IMR-90 (cell line): ENCODE data around the gene CTBP2. TPM values are rescaled to one million over a fixed set of nuclear protein-coding genes. Genes with fewer than 3 reads are reported as not detected.

Experiments used
- ATAC-seq: fragments of 200-7000 bp; cut with Tn5 transposase; 2 replicates; pipeline ENCODE4 v1.9.1; 2020; ENCODE audit warnings: low read depth, mild to moderate bottlenecking, moderate library complexity
- BruUV-seq: library from RNA; stranded (reverse); fragments of 400-500 nt; replicated peaks from 2 replicates; lab custom pipeline; 2021; lab: Mats Ljungman, UMichigan
- CTCF ChIA-PET: fragments of 300-600 bp; formaldehyde crosslinking; extraction: SDS; loops from one replicate; lab custom pipeline; 2021; ENCODE audit warnings: antibody characterized with exemption; lab: Yijun Ruan, JAX
- POLR2A ChIA-PET: fragments of 300-600 bp; sonication (Branson Sonifier 250); formaldehyde crosslinking; loops from one replicate; lab custom pipeline; 2022; ENCODE audit warnings: antibody characterized with exemption; ENCODE audit not compliant: unreplicated experiment; lab: Charles Lee
- DNase-seq: peaks from one replicate; pipeline ENCODE4 v3.0.0; 2013
- H2AFZ ChIP-seq: replicated peaks from 2 replicates; pipeline ENCODE3; 2013; ENCODE audit warnings: low read length, mild to moderate bottlenecking; ENCODE audit not compliant: poor library complexity
- H2AK5ac ChIP-seq: 2 replicates; pipeline ENCODE4 v1.6.1; 2013; ENCODE audit warnings: low read depth, low read length, inconsistent platforms
- H2AK9ac ChIP-seq: replicated peaks from 2 replicates; pipeline ENCODE3; 2013; ENCODE audit warnings: mild to moderate bottlenecking, low read depth, low read length, moderate library complexity; ENCODE audit not compliant: poor library complexity
- H2BK120ac ChIP-seq: 2 replicates; pipeline ENCODE4 v1.6.1; 2013; ENCODE audit warnings: low read depth, low read length, inconsistent platforms
- H2BK15ac ChIP-seq: 3 replicates; pipeline ENCODE4 v1.6.1; 2013; ENCODE audit warnings: low read depth, low read length, inconsistent platforms
- H2BK20ac ChIP-seq: 2 replicates; pipeline ENCODE4 v1.6.1; 2013; ENCODE audit warnings: low read depth, mild to moderate bottlenecking, inconsistent platforms, low read length, moderate library complexity
- H2BK5ac ChIP-seq: 2 replicates; pipeline ENCODE4 v1.6.1; 2013; ENCODE audit warnings: mild to moderate bottlenecking, low read depth, low read length, inconsistent platforms; ENCODE audit not compliant: poor library complexity, severe bottlenecking
- H3K14ac ChIP-seq: replicated peaks from 2 replicates; pipeline ENCODE4 v1.6.1; 2013; ENCODE audit warnings: low read depth, low read length, inconsistent platforms
- H3K18ac ChIP-seq: 2 replicates; pipeline ENCODE4 v1.6.1; 2013; ENCODE audit warnings: low read depth, low read length, control low read depth
- H3K23ac ChIP-seq: 2 replicates; pipeline ENCODE4 v1.6.1; 2013; ENCODE audit warnings: low read depth, low read length, inconsistent platforms
- H3K27ac ChIP-seq: 2 replicates; pipeline ENCODE4 v1.5.1; 2013; ENCODE audit warnings: mild to moderate bottlenecking, control low read depth, low read length; ENCODE audit not compliant: insufficient read depth
- H3K27me3 ChIP-seq: 2 replicates; pipeline ENCODE4 v1.6.1; 2013; ENCODE audit warnings: low read length; ENCODE audit not compliant: control insufficient read depth, insufficient read depth
- H3K36me3 ChIP-seq: 2 replicates; pipeline ENCODE4 v1.6.1; 2013; ENCODE audit warnings: low read length, mixed read lengths; ENCODE audit not compliant: control insufficient read depth, insufficient read depth
- H3K4ac ChIP-seq: 2 replicates; pipeline ENCODE4 v1.6.1; 2013; ENCODE audit warnings: low read depth, low read length, inconsistent platforms
- H3K4me1 ChIP-seq: 2 replicates; pipeline ENCODE4 v1.6.1; 2013; ENCODE audit warnings: low read length, mixed read lengths; ENCODE audit not compliant: control insufficient read depth, insufficient read depth
- H3K4me2 ChIP-seq: 2 replicates; pipeline ENCODE4 v1.6.1; 2013; ENCODE audit warnings: low read depth, mild to moderate bottlenecking, control low read depth, low read length, moderate library complexity
- H3K4me3 ChIP-seq: 2 replicates; pipeline ENCODE4 v1.5.1; 2013; ENCODE audit warnings: low read depth, mild to moderate bottlenecking, control low read depth, low read length, moderate library complexity; ENCODE audit not compliant: insufficient read depth
- H3K56ac ChIP-seq: 2 replicates; pipeline ENCODE4 v1.6.1; 2013; ENCODE audit warnings: low read length, inconsistent platforms; ENCODE audit not compliant: insufficient read depth; ENCODE audit errors: extremely low read depth
- H3K79me1 ChIP-seq, 2 experiments: 2 replicates each; pipeline ENCODE4 v1.6.1; 2013; ENCODE audit warnings: low read length in 2 of 2, inconsistent platforms in 1 of 2, low read depth in 1 of 2
- H3K9ac ChIP-seq: 2 replicates; pipeline ENCODE4 v1.6.1; 2013; ENCODE audit warnings: low read depth, low read length, control low read depth
- H3K9me1 ChIP-seq: 2 replicates; pipeline ENCODE4 v1.6.1; 2013; ENCODE audit warnings: low read length, inconsistent platforms; ENCODE audit not compliant: insufficient read depth
- H3K9me3 ChIP-seq: 2 replicates; pipeline ENCODE4 v1.6.1; 2013; ENCODE audit warnings: low read length; ENCODE audit not compliant: control insufficient read depth, insufficient read depth
- H4K20me1 ChIP-seq: 2 replicates; pipeline ENCODE4 v1.6.1; 2013; ENCODE audit warnings: low read length, inconsistent platforms; ENCODE audit not compliant: insufficient read depth
- H4K5ac ChIP-seq: 2 replicates; pipeline ENCODE4 v1.6.1; 2013; ENCODE audit warnings: mild to moderate bottlenecking, low read depth, low read length, control low read depth
- H4K8ac ChIP-seq, 2 experiments: 2 replicates each; pipeline ENCODE4 v1.6.1; 2013; ENCODE audit warnings: low read depth in 2 of 2, low read length in 2 of 2, control low read depth in 1 of 2, inconsistent platforms in 1 of 2
- H4K91ac ChIP-seq: 2 replicates; pipeline ENCODE4 v1.6.1; 2013; ENCODE audit warnings: low read depth, low read length, inconsistent platforms; ENCODE audit not compliant: insufficient read depth
- CTCF ChIP-seq: conservative IDR thresholded peaks from 2 replicates; pipeline ENCODE4 v1.5.1; 2012; ENCODE audit warnings: mild to moderate bottlenecking, low read depth, low read length, improper control_type of control experiment
- FOS ChIP-seq: fragments of 150-350 bp; IDR thresholded peaks from 2 replicates; pipeline ENCODE4 v1.6.1; 2016; ENCODE audit warnings: low read depth, low read length
- NFE2L2 ChIP-seq: fragments of 150-350 bp; IDR thresholded peaks from 2 replicates; pipeline ENCODE4 v1.6.1; 2016; ENCODE audit warnings: low read depth, mild to moderate bottlenecking, low read length
- POLR2A ChIP-seq: IDR thresholded peaks from 2 replicates; pipeline ENCODE4 v1.6.1; 2012; ENCODE audit warnings: mild to moderate bottlenecking, low read depth, low read length
- RAD21 ChIP-seq: IDR thresholded peaks from 2 replicates; pipeline ENCODE4 v1.6.1; 2012; ENCODE audit warnings: low read length, improper control_type of control experiment
- RCOR1 ChIP-seq: IDR thresholded peaks from 2 replicates; pipeline ENCODE4 v1.6.1; 2012; ENCODE audit warnings: mild to moderate bottlenecking, low read length, improper control_type of control experiment; ENCODE audit not compliant: insufficient replicate concordance
- RFX5 ChIP-seq: IDR thresholded peaks from 2 replicates; pipeline ENCODE4 v1.8.0; 2012; ENCODE audit warnings: low read depth, mild to moderate bottlenecking, low read length, moderate library complexity
- SMC3 ChIP-seq: fragments of 150-350 bp; IDR thresholded peaks from 2 replicates; pipeline ENCODE4 v1.6.1; 2016; ENCODE audit warnings: low read depth, mild to moderate bottlenecking, antibody characterized with exemption, low read length, moderate library complexity
- USF2 ChIP-seq: fragments of 150-350 bp; IDR thresholded peaks from 2 replicates; pipeline ENCODE4 v1.6.1; 2017; ENCODE audit warnings: mild to moderate bottlenecking, antibody characterized with exemption, low read length, low read depth
- WGBS, 2 experiments: methylation state at CpG; one replicate each; pipeline versions ENCODE4 v1.1.5 to v1.1.7; 2013; ENCODE audit warnings: missing lambda C conversion rate in 2 of 2; ENCODE audit not compliant: insufficient read length in 1 of 2; ENCODE audit errors: extremely low coverage in 2 of 2; 5-methylcytosine and 5-hydroxymethylcytosine counted together
- dilution Hi-C: fragments of 300-500 bp; cut with HindIII; formaldehyde crosslinking; loops from one replicate; pipeline ENCODE4 v1.14.3; 2018; ENCODE audit warnings: low sequenced_read_pairs; ENCODE audit not compliant: unreplicated experiment
- in situ Hi-C: fragments of 300-500 bp; cut with MboI; formaldehyde crosslinking; loops from 3 replicates; pipeline ENCODE4 v1.14.3; 2019; ENCODE audit warnings: low sequenced_read_pairs, inconsistent platforms, mixed read lengths
- intact Hi-C: fragments of 100-400 bp; cut with micrococcal nuclease; formaldehyde crosslinking; loops from 2 replicates; pipeline ENCODE4 v1.10.0; 2022
- polyA plus RNA-seq, 3 experiments: library from polyadenylated mRNA; depleted of rRNA; stranded (reverse); fragments of >200 nt; gene quantifications; 2 replicates each; pipeline ENCODE4 v1.2.3, GENCODE V29; 2012; ENCODE audit warnings: low replicate concordance in 1 of 3
- total RNA-seq: library from RNA; depleted of rRNA; stranded (reverse); fragments of >200 nt; gene quantifications from 2 replicates; pipeline ENCODE4 v1.2.3, GENCODE V29; 2012

CTBP2 gene
- total and polyA plus RNA-seq, 2 of the 4 experiments (the other 2 are of a cell fraction), result 81.0 to 86.6 TPM

GRCh38 chr10:125023255-125023654 lies 137.1 kb downstream of the CTBP2 start:
- Histone ChIP-seq H4K20me1 (peaks cover 96% of the 10 kb centered on the region), H3K18ac (no peak overlapping the region), H3K4me2 (no peak overlapping the region), H2BK5ac (no peak overlapping the region), H3K9me1 (peaks cover 23% of the 10 kb centered on the region), H3K4me1 (peaks cover 16% of the 10 kb centered on the region), H2AK9ac (no peak overlapping the region), H3K27ac (no peak overlapping the region), H2BK120ac (no peak overlapping the region), H3K9me3 (no peaks in the 10 kb centered on the region), H4K91ac (no peak overlapping the region), H3K9ac (no peak overlapping the region), H4K8ac (no peak overlapping the region), H3K36me3 (peaks cover 24% of the 10 kb centered on the region), H3K56ac (no peak overlapping the region), H3K79me1 (peaks cover 42 to 98% of the 10 kb centered on the region in 2 experiments), H2AK5ac (no peak overlapping the region), H2BK20ac (no peak overlapping the region), H4K5ac (no peak overlapping the region), H2AFZ (no peak overlapping the region), H3K4me3 (no peak overlapping the region), H3K27me3 (no peaks in the 10 kb centered on the region), H2BK15ac (no peak overlapping the region), H3K4ac (no peak overlapping the region), H3K23ac (no peak overlapping the region), H3K14ac (no peak overlapping the region)
- TF ChIP-seq RCOR1, result no peak
- no peak for TF ChIP-seq SMC3
- TF ChIP-seq RAD21, result no peak
- no peak for TF ChIP-seq CTCF
- TF ChIP-seq FOS, result no peak
- TF ChIP-seq NFE2L2, result no peak
- TF ChIP-seq RFX5, result no peak
- no peak for TF ChIP-seq USF2
- TF ChIP-seq POLR2A, result no peak
- ATAC-seq (no peak), DNase-seq (no peak)
- in situ Hi-C loops (no loop called here), dilution Hi-C loops (no loop called here), intact Hi-C loops (no loop called here)
- ChIA-PET POLR2A (no interaction called here), CTCF (no interaction called here)
- 71% methylated on average over 11 of the region's 21 CpGs; no CpG with 5 or more reads in 1 of the 2 experiments for WGBS, 2 experiments
- no TSS peak for BruUV-seq
